GM18519 (cell line): Measurements from ENCODE around the gene LRRC55.

Source experiments
- ATAC-seq: cut with Tn5 transposase; IDR thresholded peaks from one replicate; pipeline ENCODE4 v1.9.1; 2021; ENCODE audit warnings: mild to moderate bottlenecking, moderate library complexity; ENCODE audit not compliant: unreplicated experiment, low FRiP score

LRRC55 gene

DNA sequence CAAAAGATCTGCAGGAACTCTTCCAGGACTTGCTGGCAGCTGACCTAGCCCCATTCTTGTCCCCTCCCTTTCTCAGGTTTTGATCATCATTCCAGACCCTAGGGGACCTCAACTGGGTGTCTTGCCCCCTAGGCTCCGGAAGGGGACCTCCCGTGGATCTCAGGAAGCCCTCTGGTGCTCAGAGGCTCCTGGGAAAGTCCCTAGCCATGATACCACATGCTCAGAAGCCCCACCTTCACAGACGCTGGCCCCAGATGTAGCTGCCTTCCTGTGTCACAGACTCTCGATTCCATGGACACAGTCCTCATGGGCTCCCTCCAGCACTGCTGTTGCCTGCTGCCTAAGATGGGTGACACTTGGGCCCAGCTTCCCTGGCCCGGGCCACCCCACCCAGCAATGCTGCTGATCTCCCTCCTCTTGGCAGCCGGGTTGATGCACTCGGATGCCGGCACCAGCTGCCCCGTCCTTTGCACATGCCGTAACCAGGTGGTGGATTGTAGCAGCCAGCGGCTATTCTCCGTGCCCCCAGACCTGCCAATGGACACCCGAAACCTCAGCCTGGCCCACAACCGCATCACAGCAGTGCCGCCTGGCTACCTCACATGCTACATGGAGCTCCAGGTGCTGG, at the start of gene LRRC55:
Gene LRRC55, plus strand, starts transcription at position 276 of the 628 bp plus-strand sequence. Its CDS starts 70 bp downstream, at position 346.
- ATAC-seq, result no peak

DNA sequence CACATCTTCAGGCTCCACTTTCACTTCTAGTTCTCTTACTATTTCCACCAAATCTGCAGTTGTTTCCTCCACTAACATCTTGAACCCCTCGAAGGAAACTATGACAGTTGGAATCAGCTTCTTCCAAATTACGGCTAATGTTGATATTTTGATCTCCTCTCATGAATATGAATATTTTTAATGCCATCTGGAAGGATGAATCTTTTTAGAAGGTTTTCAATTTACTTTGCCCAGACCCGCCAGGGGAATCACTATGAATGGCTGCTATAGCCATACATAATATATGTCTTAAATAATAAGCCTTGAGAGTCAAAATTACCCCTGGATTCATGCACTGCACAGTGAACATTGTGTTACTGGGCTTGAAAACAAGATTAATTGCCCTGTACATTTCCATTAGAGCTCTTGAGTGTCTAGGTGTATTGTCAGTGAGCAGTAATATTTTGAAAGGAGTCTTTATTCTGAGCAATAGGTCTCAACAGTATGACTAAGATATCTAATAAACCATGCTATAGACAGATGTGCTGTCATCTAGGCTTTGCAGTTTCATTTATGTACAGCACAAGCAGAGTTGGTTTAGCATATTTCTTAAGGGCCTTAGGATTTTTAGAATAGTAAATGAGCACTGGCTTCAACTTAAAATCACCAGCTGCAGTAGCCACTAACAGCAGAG, 48.3 kb upstream of the LRRC55 start:
- ATAC-seq, result no peak

DNA sequence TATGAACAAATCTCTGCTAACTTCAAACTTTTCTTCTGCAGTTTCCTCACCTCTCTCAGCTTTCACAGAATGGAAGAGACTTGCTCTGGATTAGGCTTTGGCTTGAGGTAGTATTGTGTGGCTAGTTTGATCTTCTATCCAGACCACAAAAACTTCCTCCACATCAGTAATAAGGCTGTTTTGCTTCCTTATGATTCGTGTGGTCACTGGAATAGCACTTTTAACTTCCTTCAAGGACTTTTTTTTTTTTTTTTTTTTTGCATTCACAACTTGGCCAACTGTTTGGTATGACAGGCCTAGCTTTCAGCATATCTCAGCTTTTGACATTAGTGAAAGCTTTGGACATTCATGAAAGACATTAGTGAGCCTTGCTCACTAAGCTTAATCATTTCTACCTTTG, 47.5 kb upstream of the LRRC55 start:
- ATAC-seq, result no peak

DNA sequence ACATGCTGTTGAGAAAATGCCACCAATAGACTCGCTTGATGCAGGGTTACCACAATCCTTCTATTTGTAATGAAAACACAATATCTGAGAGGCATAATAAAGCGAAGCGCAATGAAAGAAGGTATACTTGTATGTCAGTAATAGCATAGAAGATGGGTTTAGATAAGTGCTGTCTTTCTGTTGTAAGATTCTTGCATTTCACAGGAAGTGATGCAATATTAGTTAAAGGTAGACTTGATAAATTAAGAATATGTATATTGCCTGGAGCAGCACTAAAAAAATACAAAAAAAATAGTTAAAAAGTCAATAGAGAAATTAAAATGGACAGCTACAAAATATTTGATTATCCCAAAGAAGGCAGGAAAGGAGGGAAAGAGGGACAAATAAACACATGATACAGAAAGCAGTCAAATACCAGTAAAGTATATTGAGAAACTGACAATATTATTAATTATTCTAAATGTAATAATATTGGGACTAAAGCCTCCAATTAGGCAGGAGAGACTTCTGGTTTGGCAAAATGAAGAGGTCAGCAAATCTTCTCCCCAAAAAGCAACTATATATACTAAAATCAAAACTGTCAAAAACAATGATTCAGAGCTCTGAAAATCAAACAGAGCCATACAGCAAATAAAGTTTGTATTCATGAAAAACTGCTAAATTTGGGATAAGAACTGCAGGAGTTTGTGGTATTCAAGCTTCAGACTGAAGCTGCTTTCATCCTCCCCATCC, 46.6 kb upstream of the LRRC55 start:
- ATAC-seq, result no peak

DNA sequence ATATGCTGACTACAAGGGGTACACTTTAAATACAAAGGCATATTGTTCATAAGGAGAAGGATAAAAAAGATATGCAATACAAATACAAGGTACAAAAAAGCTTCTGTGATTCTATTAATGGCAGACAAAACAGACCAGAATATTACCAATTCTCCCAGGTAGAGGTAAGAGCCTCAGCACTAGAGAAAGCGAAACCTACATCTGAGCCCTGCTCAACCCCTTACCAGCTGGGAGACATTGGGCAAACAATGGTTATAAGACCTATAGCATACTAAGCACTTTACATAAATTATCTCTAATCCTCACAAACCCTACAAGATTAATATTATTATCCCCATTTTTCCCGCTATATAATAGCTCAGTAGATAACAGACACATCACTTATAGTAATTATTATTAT, 41.2 kb upstream of the LRRC55 start:
- ATAC-seq, result no peak

GRCh38 chr11:57143459-57143858, 38.3 kb upstream of the LRRC55 start:
- ATAC-seq, result no peak

DNA sequence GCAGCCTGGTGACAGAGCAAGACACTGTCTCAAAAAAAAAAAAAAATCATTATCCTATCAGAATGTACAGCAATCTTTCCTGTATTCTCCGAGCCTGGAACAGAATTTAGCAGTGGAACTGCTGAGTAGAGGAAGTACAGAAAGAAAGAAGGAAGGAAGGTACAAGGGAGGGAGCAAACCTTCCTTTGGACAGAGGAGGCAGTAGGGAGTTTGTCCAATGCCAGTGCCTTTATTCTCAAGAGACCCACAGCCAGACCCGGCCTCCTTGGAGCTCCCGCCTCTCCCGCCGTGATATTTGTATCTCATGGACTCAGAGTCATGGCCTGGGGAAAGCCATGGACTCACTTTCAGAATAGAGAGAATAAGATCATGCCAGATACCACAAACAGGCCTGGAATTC, 37.7 kb upstream of the LRRC55 start:
- ATAC-seq, result no peak

- no peak for ATAC-seq
Observed at GRCh38 chr11:57144531-57145320, 37.0 kb upstream of the LRRC55 start.

GRCh38 chr11:57146301-57146700, 35.5 kb upstream of the LRRC55 start:
- ATAC-seq, result no peak

GRCh38 chr11:57148621-57149020, 33.1 kb upstream of the LRRC55 start:
- no peak for ATAC-seq

- no peak for ATAC-seq
Observed at GRCh38 chr11:57150454-57150917, 31.3 kb upstream of the LRRC55 start.

GRCh38 chr11:57152134-57152533, 29.6 kb upstream of the LRRC55 start:
- no peak for ATAC-seq

DNA sequence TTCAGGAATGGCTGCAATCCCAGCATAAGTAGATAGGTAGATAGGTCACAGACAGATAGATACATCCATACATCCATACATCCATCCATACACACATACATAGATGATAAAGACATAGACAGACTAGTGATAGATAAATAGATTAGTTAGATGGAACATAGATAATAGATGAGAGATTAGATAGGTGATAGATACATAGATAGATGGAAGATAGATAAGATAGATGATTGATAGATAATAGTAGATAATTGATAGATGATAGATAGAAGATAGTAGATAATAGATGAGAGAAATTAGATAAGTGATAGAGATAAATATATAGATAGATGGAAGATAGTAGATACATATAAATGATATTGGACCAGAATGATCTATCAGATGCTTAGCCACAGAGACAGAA, 28.3 kb upstream of the LRRC55 start:
- ATAC-seq, result no peak

- ATAC-seq, result no peak
Observed at GRCh38 chr11:57154739-57155138, 27.0 kb upstream of the LRRC55 start.

GRCh38 chr11:57155400-57155799, 26.4 kb upstream of the LRRC55 start:
- ATAC-seq, result no peak

DNA sequence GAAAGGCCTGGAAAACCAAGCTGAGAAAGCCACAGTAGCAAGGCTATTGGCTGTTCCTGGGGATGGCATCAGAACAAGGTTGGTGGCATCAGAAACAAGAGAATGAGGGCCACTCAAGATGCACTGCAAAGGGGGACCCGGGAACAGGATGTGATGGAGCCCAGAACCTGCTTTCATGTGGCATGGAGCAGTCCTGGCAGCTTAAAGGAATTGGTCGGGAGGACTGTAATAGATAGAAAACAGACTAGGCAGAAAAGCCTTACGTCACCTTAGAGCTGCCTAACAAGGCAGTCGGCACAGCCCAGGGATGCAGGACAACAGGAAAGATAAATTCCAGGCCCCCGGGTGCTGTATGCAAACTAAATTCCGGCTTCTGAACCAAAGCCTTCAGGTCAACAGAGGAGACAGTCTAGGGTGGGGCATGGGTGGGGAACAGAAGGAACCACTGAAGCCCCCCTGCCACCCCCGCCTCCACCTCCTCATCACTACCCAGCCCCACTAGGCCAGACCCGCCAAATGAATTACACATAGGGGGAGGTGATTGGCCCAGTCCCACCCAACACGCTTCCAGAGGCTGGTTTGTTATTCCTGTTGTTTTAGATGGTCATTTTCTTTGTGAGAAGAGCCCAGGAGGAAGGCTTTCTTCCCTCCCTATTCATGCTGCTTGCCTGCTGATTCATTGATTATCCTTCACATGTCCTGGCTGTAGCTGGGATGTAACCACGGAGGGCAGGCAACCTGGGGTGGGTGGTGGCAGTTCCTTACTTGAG, 25.7 kb upstream of the LRRC55 start:
- no peak for ATAC-seq

- no peak for ATAC-seq
Observed at GRCh38 chr11:57156928-57157327, 24.8 kb upstream of the LRRC55 start.

DNA sequence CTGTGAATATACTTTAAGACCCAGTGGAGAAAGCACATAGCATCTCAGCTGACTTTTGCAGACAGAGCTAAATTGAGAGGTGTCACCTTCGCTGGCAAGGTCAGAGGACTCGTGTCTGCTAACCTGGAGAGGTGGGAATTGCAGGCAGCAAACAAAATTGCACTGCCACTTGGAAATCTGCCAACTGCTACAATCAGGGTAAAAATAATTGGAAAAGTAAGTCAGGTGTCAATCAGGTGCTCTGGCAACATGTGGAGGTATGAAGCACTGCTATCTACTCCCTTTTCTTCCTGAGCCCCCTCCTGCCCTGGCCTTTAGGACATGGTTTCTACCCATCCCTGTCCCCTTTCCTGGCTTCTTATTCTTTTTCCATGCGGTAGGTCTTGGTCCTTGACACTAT, 24.1 kb upstream of the LRRC55 start:
- no peak for ATAC-seq

GRCh38 chr11:57158180-57158579, 23.6 kb upstream of the LRRC55 start:
- ATAC-seq, result no peak

DNA sequence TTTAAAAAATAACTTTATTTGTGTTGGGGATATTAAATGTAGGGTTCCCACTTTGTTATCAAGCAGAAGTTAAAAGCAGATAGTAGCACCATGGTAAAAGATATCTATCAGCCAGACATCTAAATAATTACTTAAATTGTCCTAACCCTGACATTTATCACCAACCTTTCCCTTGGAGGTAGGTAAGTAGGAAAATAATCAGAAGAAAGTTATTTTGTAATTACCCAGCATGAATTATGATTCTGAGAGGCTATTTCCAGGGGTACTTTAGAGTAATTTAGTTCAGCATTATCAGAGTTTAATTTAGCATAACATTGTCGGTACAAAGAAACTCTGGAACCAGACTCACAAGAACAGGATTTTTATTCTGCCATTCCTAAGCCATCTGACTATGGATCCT, 23.2 kb upstream of the LRRC55 start:
- ATAC-seq, result no peak
